ENCODE measurements around the gene USO1. TPM values are rescaled to one million over a fixed set of nuclear protein-coding genes. Genes with fewer than 3 reads are reported as not detected.

USO1 gene
- polyA plus RNA-seq: 78.1 TPM
- long read RNA-seq, donor 1, full-length matches to known transcripts: 2 of 7 reads
- long read RNA-seq, donor 1, partial matches to known transcripts: 5 of 7 reads
- long read RNA-seq, donor 1, other reads (novel, unspliced or antisense): 0 of 7 reads
- long read RNA-seq, donor 2, full-length matches to known transcripts: 3 of 35 reads
- long read RNA-seq, donor 2, partial matches to known transcripts: 32 of 35 reads
- long read RNA-seq, donor 2, other reads (novel, unspliced or antisense): 0 of 35 reads
- long read RNA-seq, donor 3, full-length matches to known transcripts: 10 of 26 reads
- long read RNA-seq, donor 3, partial matches to known transcripts: 16 of 26 reads
- long read RNA-seq, donor 3, other reads (novel, unspliced or antisense): 0 of 26 reads
- long read RNA-seq, donor 4: 0 reads
- long read RNA-seq, donor 5, full-length matches to known transcripts: 2 of 2 reads
- long read RNA-seq, donor 5, partial matches to known transcripts: 0 of 2 reads
- long read RNA-seq, donor 5, other reads (novel, unspliced or antisense): 0 of 2 reads
- long read RNA-seq, donor 6, full-length matches to known transcripts: 4 of 9 reads
- long read RNA-seq, donor 6, partial matches to known transcripts: 5 of 9 reads
- long read RNA-seq, donor 6, other reads (novel, unspliced or antisense): 0 of 9 reads
- long read RNA-seq, donor 7, full-length matches to known transcripts: 2 of 2 reads
- long read RNA-seq, donor 7, partial matches to known transcripts: 0 of 2 reads
- long read RNA-seq, donor 7, other reads (novel, unspliced or antisense): 0 of 2 reads
- long read RNA-seq, donor 8, full-length matches to known transcripts: 3 of 9 reads
- long read RNA-seq, donor 8, partial matches to known transcripts: 6 of 9 reads
- long read RNA-seq, donor 8, other reads (novel, unspliced or antisense): 0 of 9 reads
- long read RNA-seq, donor 9, full-length matches to known transcripts: 1 of 16 reads
- long read RNA-seq, donor 9, partial matches to known transcripts: 15 of 16 reads
- long read RNA-seq, donor 9, other reads (novel, unspliced or antisense): 0 of 16 reads
- long read RNA-seq, donor 10, full-length matches to known transcripts: 5 of 5 reads
- long read RNA-seq, donor 10, partial matches to known transcripts: 0 of 5 reads
- long read RNA-seq, donor 10, other reads (novel, unspliced or antisense): 0 of 5 reads
- long read RNA-seq, donor 11, full-length matches to known transcripts: 4 of 9 reads
- long read RNA-seq, donor 11, partial matches to known transcripts: 5 of 9 reads
- long read RNA-seq, donor 11, other reads (novel, unspliced or antisense): 0 of 9 reads

- Histone ChIP-seq H3K4me3 (ENCODE audit: low read length) (peak within 1 kb of the TSS; percentile 93), H3K36me3 (ENCODE audit: control insufficient read depth, insufficient read depth, low read length) (no peaks in the 10 kb centered on the region), H3K4me1 (ENCODE audit: control insufficient read depth, insufficient read depth, low read length) (peaks cover 15% of the 10 kb centered on the region), H3K27me3 (ENCODE audit: control insufficient read depth, insufficient read depth, low read length) (no peaks in the 10 kb centered on the region), H3K27ac (ENCODE audit: low read length) (peak within 1 kb of the TSS; percentile 98), H3K9me3 (ENCODE audit: control insufficient read depth, low read depth, low read length) (no peaks in the 10 kb centered on the region)
- peak; percentile 99 for DNase-seq
- WGBS (ENCODE audit: insufficient coverage, low lambda C conversion rate): no CpG with 5 or more reads among the region's 48 CpGs
Observed at GRCh38 chr4:75724066-75724866, at the start of gene USO1. USO1 (plus strand) TSS chr4:75724577; CDS start chr4:75724820, 243 bp downstream.

GRCh38 chr4:75675004-75675531 lies 49.3 kb upstream of the USO1 start:
- DNase-seq: peak; percentile 36 to 75
- H3K36me3 ChIP-seq (ENCODE audit: control insufficient read depth, insufficient read depth, low read length): no peaks in the 10 kb centered on the region
- H3K9me3 ChIP-seq (ENCODE audit: control insufficient read depth, low read depth, low read length): no peaks in the 10 kb centered on the region
- no peaks in the 10 kb centered on the region for H3K27me3 ChIP-seq (ENCODE audit: control insufficient read depth, insufficient read depth, low read length)
- peaks cover 21% of the 10 kb centered on the region for H3K4me1 ChIP-seq (ENCODE audit: control insufficient read depth, insufficient read depth, low read length)
- H3K4me3 ChIP-seq (ENCODE audit: low read length): no peak overlapping the region
- WGBS (ENCODE audit: insufficient coverage, low lambda C conversion rate): 27% methylated on average over 3 of the region's 11 CpGs
- peak overlapping the region; percentile 59 for H3K27ac ChIP-seq (ENCODE audit: low read length)

GRCh38 chr4:75678473-75678872 lies 45.9 kb upstream of the USO1 start:
- no peak overlapping the region for H3K27ac ChIP-seq (ENCODE audit: low read length)
- no peaks in the 10 kb centered on the region for H3K27me3 ChIP-seq (ENCODE audit: control insufficient read depth, insufficient read depth, low read length)
- no peaks in the 10 kb centered on the region for H3K36me3 ChIP-seq (ENCODE audit: control insufficient read depth, insufficient read depth, low read length)
- H3K4me1 ChIP-seq (ENCODE audit: control insufficient read depth, insufficient read depth, low read length): peaks cover 12% of the 10 kb centered on the region
- no peak for DNase-seq
- H3K9me3 ChIP-seq (ENCODE audit: control insufficient read depth, low read depth, low read length): no peaks in the 10 kb centered on the region
- no peak overlapping the region for H3K4me3 ChIP-seq (ENCODE audit: low read length)

GRCh38 chr4:75678965-75679364 lies 45.4 kb upstream of the USO1 start:
- Histone ChIP-seq H3K4me3 (ENCODE audit: low read length) (no peak overlapping the region), H3K36me3 (ENCODE audit: control insufficient read depth, insufficient read depth, low read length) (no peaks in the 10 kb centered on the region), H3K27ac (ENCODE audit: low read length) (no peak overlapping the region), H3K27me3 (ENCODE audit: control insufficient read depth, insufficient read depth, low read length) (no peaks in the 10 kb centered on the region), H3K9me3 (ENCODE audit: control insufficient read depth, low read depth, low read length) (no peaks in the 10 kb centered on the region), H3K4me1 (ENCODE audit: control insufficient read depth, insufficient read depth, low read length) (peaks cover 9% of the 10 kb centered on the region)
- no peak for DNase-seq

- peaks cover under 1% of the 10 kb centered on the region for H3K4me1 ChIP-seq (ENCODE audit: control insufficient read depth, insufficient read depth, low read length)
- no peaks in the 10 kb centered on the region for H3K9me3 ChIP-seq (ENCODE audit: control insufficient read depth, low read depth, low read length)
- H3K36me3 ChIP-seq (ENCODE audit: control insufficient read depth, insufficient read depth, low read length): no peaks in the 10 kb centered on the region
- H3K4me3 ChIP-seq (ENCODE audit: low read length): no peak overlapping the region
- WGBS (ENCODE audit: insufficient coverage, low lambda C conversion rate): no CpG with 5 or more reads among the region's 3 CpGs
- no peak overlapping the region for H3K27ac ChIP-seq (ENCODE audit: low read length)
- no peak for DNase-seq
- no peaks in the 10 kb centered on the region for H3K27me3 ChIP-seq (ENCODE audit: control insufficient read depth, insufficient read depth, low read length)
Observed at GRCh38 chr4:75679876-75680575, 44.4 kb upstream of the USO1 start.

GRCh38 chr4:75683482-75684155 lies 40.8 kb upstream of the USO1 start:
- Histone ChIP-seq H3K36me3 (ENCODE audit: control insufficient read depth, insufficient read depth, low read length) (no peaks in the 10 kb centered on the region), H3K27ac (ENCODE audit: low read length) (no peak overlapping the region), H3K4me3 (ENCODE audit: low read length) (no peak overlapping the region), H3K27me3 (ENCODE audit: control insufficient read depth, insufficient read depth, low read length) (no peaks in the 10 kb centered on the region), H3K4me1 (ENCODE audit: control insufficient read depth, insufficient read depth, low read length) (no peaks in the 10 kb centered on the region), H3K9me3 (ENCODE audit: control insufficient read depth, low read depth, low read length) (no peaks in the 10 kb centered on the region)
- DNase-seq: no peak
- WGBS (ENCODE audit: insufficient coverage, low lambda C conversion rate): no CpG with 5 or more reads among the region's 6 CpGs

- Histone ChIP-seq H3K36me3 (ENCODE audit: control insufficient read depth, insufficient read depth, low read length) (no peaks in the 10 kb centered on the region), H3K4me3 (ENCODE audit: low read length) (no peak overlapping the region), H3K9me3 (ENCODE audit: control insufficient read depth, low read depth, low read length) (no peaks in the 10 kb centered on the region), H3K4me1 (ENCODE audit: control insufficient read depth, insufficient read depth, low read length) (no peaks in the 10 kb centered on the region), H3K27me3 (ENCODE audit: control insufficient read depth, insufficient read depth, low read length) (no peaks in the 10 kb centered on the region), H3K27ac (ENCODE audit: low read length) (no peak overlapping the region)
- 89% methylated on average over 2 of the region's 2 CpGs for WGBS (ENCODE audit: insufficient coverage, low lambda C conversion rate)
- DNase-seq: no peak
Observed at GRCh38 chr4:75685546-75686189, 38.7 kb upstream of the USO1 start.

- no peaks in the 10 kb centered on the region for H3K36me3 ChIP-seq (ENCODE audit: control insufficient read depth, insufficient read depth, low read length)
- H3K4me1 ChIP-seq (ENCODE audit: control insufficient read depth, insufficient read depth, low read length): no peaks in the 10 kb centered on the region
- no peaks in the 10 kb centered on the region for H3K27me3 ChIP-seq (ENCODE audit: control insufficient read depth, insufficient read depth, low read length)
- H3K4me3 ChIP-seq (ENCODE audit: low read length): no peak overlapping the region
- no peak for DNase-seq
- no CpG with 5 or more reads among the region's 3 CpGs for WGBS (ENCODE audit: insufficient coverage, low lambda C conversion rate)
- H3K27ac ChIP-seq (ENCODE audit: low read length): no peak overlapping the region
- no peaks in the 10 kb centered on the region for H3K9me3 ChIP-seq (ENCODE audit: control insufficient read depth, low read depth, low read length)
Observed at GRCh38 chr4:75686346-75686745, 38.0 kb upstream of the USO1 start.

All from large intestine (tissue), 12 donors.